Testis (tissue), 2 donors: Measurements from ENCODE around the gene RAPSN.

Experiments
- CTCF ChIP-seq, 3 experiments: fragments of 450-650 bp in 2 of 3; fragments of 200-600 bp in 1 of 3; sonication (generic) in 1 of 3; IDR thresholded peaks; one replicate each; pipeline ENCODE4 v1.5.1; 2016 to 2019; ENCODE audit warnings: antibody characterized with exemption in 3 of 3, mild to moderate bottlenecking in 2 of 3, moderate library complexity in 1 of 3
- POLR2A ChIP-seq: fragments of 450-650 bp; IDR thresholded peaks from one replicate; pipeline ENCODE4 v1.6.1; 2017; ENCODE audit warnings: antibody characterized with exemption, mild to moderate bottlenecking, moderate library complexity

- TF ChIP-seq CTCF (IDR thresholded peaks at IDR 0.05) (no peak), POLR2A (no peak)
These were observed 39.9 kb upstream of the RAPSN start for GRCh38 chr11:47488674-47489394.
